SKM-1 (cell line): ENCODE measurements around the gene COA6.
"Not testable (repeated sequence)": the region's sequence is repeated elsewhere in the genome, so short reads cannot be mapped to it uniquely, and the experiment has no call there.

Source experiments
- DNase-seq: peaks from one replicate; lab custom pipeline; 2025; ENCODE audit not compliant: unreplicated experiment; lab: John Stamatoyannopoulos, UW

Gene COA6, protein sequence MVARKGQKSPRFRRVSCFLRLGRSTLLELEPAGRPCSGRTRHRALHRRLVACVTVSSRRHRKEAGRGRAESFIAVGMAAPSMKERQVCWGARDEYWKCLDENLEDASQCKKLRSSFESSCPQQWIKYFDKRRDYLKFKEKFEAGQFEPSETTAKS

DNA sequence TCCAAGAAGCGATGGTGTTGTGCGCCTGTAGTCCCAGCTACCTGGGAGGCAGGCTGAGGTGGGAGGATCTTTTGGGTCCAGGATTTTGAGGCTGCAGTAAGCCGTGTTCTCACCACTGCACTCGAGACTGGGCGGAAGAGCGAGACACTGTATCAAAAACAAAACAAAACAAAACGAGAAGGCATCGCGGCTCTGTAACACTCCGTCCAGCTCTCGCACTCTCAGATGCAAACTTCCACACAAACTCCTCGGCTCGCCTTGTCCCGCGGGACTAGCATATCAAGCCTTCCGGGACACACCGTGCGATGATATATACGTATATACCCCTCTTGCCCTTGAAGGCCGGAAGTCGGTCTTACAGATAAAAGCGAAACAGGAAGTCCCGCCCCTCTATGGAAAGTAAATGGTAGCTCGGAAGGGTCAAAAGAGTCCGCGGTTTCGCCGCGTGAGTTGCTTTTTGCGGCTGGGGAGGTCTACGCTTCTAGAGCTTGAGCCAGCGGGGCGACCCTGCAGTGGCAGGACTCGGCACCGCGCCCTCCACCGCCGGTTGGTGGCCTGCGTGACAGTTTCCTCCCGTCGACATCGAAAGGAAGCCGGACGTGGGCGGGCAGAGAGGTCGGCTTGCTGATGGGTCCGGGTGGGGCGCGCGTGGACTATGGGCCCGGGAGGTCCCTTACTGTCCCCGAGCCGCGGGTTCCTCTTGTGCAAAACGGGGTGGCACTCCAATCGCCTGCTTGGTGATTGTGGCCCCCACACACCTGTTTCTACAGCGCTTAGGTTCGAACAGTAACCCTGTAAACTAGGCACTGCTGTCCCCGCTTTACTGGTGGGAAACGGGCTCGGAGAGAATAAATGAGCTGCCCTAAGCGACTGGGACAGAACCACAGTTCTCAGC is at the start of gene COA6:
Gene COA6 (plus strand): TSS at position 393 of the 895 bp plus-strand sequence. CDS start 11 bp downstream, at position 404.
- peak; percentile 98 for DNase-seq

DNA sequence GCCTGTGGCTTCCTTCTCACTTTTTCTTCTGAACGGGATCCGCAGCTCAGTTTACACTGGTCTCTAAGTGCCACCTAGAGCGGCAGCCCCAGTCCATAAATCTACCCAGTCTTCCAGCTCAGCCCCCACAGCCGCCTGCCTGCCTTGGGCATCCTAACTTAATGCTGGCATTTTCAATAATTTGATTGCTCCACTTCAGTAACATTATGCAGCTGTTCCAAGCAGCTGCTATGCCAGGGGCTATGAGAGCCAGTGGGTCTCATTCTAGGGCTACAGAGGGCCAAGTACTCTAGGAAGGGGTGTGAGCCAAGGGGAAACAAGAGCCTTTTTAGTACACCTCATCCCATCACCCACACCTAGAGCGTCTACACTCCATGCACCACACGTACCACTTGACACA is 48.4 kb upstream of the COA6 start:
- DNase-seq = no peak

DNA sequence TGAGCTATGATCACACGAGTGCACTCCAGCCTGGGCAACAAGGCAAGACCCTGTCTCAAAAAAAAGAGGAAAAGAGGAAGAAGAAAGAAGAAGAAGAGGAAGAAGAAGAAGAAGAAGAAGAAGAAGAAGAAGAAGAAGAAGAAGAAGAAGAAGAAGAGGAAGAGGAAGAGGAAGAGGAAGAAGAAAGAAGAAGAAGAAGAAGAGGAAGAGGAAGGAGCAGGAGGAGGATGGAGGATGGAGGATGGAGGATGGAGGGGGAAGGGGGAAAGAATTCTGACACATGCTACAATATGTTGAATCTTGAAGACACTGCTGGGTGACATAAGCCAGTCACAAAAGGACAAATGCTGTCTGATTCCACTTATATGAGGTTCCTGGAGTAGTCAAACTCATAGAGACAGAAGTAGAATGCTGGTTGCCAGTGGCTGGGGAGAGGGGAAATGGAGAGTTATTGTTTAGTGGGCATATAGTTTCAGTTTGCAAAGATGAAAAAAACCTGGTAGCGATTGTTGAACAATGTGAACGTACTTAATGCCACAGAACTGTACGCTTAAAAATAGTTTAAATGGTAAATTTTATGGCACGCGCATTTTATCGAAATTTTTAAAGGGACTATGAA is 47.3 kb upstream of the COA6 start:
- DNase-seq = no peak

DNA sequence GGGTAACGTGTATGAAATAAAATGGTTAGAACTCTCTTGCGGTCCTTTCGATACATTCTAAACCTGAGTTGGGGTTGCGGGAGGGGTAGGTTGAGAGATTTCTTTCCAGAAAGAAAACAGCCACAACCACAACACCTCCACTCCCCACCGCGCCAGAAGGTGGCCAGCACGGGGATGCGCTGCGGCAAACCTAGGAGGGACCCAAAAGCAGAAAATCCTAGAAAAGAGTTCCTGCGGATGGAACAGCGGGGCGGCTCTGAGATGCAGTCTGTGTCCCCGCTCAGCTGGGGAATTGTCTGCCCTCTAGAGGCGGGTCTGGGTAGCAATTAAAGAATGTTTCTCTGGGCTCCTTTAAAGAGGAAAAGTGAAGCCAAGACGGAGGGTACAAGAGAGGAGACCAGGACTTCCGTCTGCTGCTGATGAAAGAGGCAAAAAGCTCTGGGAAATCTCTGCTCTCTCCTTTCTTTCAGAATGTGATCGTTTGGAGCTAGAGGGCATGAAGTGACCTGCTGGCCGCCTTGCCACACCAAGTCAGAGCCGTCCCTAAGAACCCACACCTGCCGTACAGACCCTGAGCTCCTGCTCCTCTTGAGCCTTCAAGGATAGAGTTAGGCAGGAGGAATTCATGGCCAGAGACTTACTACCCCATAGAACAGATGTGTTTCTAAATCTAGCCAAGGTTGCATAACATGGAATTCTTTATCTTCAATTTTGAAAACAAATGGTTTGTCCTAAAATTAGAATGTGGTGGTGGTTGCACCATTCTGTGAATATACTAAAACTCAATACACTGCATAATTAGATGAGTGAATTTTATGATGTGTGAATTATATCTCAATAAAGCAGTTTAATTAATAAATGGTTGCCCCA is 46.5 kb upstream of the COA6 start:
- DNase-seq = peak; percentile 83

DNA sequence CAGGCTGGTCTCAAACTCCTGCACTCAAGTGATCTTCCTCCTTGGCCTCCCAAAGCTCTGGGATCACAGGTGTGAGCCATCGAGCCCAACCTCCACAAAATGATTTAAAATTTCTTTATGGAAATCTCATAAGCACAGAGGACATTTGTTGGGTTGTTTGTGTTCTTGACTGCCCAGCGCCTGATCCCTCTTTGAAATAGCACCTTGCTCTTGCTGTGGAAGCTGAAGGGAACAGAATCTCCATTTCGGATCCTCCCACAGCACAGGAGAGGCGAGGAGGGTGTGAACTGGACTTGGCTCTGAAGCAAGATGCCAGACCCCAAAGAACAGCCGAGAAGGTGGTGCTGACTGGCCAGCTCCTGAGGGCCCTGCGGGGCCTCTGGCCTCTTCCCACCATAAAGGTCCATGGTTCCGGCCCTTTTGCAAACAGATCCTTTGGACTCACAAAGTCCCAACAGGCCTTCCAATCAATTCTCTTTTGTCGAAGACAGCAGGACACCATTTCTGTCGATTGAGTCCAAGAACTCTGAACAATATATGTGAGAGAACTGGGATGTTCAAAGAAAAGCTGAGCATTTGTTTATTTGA is 45.6 kb upstream of the COA6 start:
- no peak for DNase-seq

DNA sequence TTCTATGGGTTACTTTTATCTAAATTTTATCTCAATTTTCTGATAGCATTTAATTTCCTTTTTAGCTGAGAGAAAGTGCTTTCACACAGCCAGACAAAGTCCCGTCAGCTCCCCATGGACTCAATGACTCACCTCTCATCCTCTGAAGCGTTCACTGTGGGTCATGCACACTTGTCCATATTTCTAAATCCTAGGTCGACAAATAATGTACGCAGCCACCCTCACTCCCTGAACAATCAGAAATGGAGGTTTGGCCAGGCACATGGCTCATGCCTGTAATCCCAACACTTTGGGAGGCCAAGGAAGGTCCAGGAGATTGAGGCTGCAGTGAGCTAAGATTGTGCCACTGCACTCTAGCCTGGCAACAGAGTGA is 42.4 kb upstream of the COA6 start:
- no peak for DNase-seq

DNA sequence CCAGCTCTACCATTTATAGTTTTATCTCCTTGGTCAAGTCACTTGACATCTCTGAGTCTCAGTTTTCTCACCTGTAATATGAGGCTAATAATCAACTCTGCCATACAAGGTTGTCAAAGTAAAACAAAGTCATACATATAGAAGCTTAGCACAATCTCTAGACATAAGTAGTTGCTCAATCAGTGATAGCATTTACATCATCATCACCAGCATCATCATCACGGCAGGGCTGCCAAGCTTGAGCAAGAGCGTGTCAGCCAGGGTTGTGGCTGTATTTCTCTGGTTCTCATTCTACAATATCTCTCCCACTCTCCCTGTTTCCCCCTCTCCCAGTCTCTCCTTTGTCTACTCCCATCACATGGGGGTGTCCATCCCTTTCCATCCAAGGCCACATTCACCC is 41.7 kb upstream of the COA6 start:
- peak; percentile 80 for DNase-seq

DNA sequence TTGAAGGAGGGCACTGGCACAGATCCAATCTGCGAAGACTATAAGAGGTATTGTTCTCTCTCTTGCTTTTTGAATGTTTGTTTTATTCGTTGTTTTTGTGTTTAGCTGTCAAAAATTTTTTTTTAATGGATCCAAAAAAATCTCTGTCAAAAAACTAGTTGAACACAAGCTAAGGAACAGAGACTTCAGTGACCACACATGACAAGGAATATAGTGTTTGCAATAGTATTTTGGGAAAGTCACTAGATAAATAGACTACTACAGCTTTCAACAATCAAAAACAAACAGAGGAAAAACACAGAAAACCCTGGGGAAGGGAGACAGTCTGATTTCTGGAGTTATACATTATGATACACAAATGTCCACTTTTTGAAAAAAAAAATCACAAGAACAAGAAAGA is 36.9 kb upstream of the COA6 start:
- no peak for DNase-seq

DNA sequence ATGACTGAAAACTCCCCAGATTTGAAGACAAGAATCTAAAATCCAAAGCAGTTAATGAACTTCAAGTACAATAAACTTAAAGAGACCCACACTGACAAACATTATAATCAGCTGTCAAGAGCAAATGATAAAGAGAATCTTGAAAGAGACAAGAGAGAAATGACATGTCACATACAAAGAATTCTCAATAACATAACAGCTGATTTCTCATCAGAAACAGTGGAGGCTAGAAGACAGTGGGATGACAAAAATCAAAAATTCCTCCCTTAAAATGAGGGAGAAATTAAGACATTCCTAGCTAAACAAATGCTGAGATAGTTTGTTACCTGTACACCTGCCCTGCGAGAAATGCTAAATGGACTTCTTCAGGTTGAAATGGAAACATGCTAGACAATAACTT is 36.0 kb upstream of the COA6 start:
- DNase-seq = no peak

DNA sequence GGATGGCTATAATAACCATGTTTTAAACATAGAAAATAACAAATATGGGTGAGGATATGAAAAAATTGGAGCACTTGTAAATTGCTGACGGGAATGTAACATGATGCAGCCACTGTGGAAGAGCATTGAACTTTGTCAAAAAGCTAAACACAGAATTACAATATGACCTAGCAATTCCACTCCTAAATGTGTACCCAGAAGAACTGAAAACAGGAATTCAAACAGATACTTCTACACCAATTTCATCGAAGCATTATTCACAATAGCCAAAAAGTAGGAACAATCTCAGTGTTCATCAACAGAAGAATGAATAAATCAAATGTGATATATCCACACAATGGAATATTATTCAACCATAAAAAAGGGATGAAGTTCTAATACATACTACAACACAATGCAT is 32.7 kb upstream of the COA6 start:
- no peak for DNase-seq

DNA sequence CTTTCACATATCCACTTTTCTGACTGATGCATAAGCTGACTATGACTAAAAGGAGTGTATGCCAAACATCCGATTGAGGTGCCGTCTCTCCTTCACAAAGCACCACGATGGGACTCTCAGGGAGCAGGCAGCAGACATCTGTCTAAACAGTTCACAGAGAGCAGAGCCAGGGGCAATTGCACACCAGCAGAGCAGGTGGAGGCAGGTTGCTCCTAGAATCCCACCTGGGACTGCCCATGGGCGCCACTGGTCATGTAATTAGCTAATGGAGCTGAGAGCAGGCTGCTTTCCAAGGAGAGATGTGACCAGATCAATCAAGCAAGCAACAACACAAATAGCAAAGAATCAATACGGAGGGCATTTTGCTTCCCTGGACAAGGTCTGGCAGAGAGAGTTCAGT is 30.5 kb upstream of the COA6 start:
- DNase-seq = no peak

DNA sequence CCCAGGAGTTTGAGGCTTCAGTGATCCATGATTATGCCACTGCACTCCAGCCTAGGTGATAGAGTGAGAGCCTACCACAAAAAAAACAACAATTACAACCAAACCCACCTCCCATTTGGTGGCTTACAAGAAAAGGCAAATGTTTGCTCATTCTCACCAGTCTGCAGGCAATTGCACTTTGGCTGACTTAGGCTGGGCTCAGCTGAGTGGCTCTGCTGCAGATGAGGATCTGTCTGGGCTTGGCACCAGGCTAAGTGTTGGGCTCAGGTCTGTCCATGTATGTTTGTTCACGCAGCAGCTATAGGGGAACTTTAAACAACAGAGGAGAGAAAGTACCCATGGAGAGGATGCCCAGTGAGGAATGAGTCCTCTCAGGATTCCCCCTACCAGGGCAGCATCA is 28.0 kb upstream of the COA6 start:
- DNase-seq = no peak

DNA sequence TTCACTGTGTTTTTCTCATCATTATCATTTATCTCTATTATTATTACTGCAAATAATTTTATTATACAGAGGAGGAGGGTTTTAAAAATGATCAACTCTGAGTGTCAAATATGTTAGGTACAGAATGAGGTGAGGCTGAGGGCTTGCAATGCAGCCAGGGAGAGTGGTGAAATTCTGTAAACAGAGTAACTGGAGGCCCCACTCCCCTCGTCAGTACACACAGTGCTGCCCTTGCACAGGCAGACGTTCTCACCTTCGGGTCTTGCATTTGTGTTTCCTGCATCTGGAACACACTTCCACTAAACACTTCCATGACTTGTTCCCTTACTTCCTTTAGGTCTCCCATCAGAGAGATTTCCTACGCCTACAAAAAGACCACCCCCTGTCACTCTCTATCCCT is 24.3 kb upstream of the COA6 start:
- no peak for DNase-seq

DNA sequence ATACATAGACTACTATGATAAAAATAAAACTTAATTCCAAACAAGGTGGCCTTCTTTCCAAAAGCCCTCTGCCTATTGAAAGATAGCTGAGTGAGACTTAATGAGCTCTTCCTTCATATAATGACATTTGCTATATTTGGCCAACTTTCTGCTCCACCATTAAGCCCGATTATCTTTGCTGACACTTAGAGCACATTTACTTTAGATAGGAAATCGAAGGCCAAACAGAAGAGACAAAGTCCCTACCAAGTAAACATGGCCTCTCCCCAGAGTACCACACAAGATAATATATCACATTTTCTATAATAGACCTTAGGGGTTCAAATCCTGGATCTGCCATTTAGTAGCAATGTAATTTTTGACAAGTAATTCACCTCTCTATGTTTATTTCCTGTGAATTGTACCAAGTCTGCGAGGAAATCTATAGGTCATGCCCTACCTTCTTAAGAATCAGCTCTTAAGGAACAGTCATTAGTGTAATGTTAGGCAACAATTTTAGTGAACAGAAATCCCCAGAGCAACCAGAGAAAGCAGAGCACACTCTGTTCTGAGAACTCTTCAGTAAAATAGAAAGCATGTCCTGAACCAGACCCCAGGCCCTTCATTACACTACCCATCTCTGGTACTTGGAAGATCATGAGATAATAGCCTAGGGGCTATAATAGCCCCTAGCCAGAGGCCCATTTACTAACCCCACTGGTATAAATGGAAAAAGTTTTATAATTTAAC is 17.3 kb upstream of the COA6 start:
- DNase-seq = no peak

DNA sequence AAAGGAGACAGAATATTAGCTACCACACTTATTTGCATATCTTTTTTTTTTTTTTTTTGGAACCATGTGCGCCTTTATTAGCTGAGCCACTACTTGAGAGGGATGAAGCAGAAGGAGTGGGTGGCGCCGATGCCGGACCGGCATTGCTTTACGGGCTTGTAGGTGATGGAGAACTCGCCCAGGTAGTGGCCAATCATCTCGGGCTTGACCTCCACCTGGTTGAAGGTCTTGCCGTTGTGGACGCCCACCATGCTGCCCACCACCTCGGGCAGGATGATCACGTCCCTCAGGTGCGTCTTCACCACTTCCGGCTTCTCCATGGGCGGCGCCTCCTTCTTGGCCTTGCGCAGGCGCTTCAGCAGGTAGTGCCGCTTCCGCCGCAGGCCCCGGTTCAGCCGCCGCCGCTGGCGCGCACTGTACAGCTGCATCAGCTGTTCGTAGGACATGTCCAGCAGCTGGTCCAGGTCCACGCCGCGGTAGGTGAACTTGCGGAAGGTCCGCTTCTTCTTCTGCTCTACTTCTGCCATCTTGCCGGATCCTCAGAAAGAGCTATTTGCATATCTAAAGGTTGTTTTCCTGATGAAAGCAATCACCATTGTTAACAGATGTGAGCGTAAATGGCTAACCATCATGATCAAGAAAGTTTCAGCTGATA is 16.5 kb upstream of the COA6 start:
- not testable (repeated sequence) for DNase-seq

DNA sequence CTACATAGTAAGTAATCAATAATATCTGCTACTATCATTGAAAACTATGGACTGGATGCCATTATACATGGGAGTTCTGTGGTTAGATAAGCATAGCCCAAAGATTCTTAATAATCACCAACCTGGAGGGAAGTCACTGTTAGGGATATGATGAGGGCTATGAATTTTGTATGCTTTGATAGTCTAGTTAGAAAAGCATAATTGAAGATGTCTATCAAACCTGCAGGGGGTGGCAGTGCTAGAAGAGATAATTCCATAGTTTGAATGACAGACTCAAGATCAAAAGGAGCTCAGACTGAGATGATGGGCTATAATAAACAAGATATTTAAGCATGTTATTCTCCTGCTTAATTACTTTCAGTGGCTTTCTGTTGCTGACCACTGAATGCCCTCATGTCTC is 15.4 kb upstream of the COA6 start:
- no peak for DNase-seq

DNA sequence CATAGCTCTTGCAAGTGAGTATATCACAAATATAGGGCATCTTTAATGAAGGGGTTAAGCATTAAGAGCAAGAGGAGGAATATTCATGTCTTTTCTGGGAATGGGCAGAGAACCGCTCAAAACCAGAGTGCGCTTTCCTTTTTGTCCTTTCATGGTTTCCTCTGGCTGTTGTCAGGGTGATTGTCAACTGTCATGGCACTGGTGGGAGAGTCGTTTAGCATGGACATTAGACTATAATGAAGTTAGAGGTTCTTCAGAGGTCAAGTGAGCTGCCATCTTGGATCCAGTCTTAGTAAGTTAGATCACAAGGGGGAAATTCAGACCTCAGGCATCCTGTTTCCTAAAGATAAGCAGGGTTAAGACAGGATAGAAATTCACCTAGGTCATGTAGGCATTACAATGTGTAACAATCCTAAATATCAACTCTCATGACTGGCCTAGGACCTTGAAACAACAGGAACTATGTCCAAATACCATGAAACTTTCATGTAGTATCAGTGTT is 12.1 kb upstream of the COA6 start:
- no peak for DNase-seq

DNA sequence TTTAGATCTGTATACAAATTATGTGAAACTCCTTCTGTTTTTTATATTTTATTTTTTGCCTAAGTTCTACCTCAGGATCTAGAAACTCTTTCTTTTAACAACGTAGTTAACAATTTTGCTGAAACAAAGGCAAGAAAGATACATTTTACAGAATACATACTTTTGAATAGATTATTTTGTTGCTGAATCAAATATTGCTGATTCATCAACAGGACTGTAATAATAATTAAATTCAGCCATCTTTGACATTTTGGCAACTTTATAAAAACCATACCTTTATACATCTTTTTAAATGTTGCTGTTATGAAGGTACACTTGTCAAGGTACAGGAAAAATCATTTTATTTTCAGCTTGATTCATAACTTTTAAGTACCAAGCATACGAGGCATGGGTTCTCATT is 10.7 kb upstream of the COA6 start:
- no peak for DNase-seq

DNA sequence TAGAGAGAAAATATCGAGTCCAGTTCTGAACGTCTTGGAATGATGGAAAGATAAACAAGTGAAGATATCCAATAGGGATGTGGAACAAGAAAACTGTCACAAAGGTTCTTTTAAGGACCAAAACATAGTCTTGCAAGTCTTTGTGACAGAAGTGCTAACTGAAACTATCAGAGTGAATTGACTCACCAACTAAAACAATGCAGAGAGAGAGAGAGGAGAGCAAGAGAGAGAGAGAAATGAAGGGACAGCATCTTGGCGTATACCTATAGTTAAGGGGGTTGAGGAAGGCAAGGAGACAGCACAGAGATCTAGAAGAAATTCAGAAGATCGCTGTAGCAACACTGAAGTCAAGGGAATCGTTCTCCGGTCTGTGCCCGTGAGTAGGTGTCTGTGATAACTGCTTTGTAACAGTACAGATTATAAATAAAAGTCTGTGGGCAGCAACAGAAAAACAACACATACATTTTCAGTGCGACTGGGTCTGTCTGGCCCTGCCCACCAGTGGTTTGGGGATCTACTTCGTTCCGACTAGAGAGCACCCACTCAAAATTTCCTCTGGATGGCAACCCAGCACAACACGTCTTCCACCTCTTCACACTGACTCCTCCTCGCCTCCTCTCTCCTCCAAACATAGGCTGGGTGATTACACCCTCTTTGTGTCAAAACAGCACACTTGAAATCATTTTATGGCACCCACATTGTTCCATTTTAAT is 4.8 kb upstream of the COA6 start:
- no peak for DNase-seq
